IPS-15b (cell line): ENCODE measurements around the gene PGM3.
"Not testable (repeated sequence)": the region's sequence is repeated elsewhere in the genome, so short reads cannot be mapped to it uniquely, and the experiment has no call there.

Experiments
- H3K27me3 ChIP-seq: one replicate; pipeline ENCODE4 v1.6.1; 2013; ENCODE audit warnings: low read length; ENCODE audit not compliant: control insufficient read depth, insufficient read depth
- H3K36me3 ChIP-seq: one replicate; pipeline ENCODE4 v1.6.1; 2013; ENCODE audit warnings: low read length; ENCODE audit not compliant: control insufficient read depth, insufficient read depth
- H3K4me1 ChIP-seq: one replicate; pipeline ENCODE4 v1.6.1; 2013; ENCODE audit warnings: mild to moderate bottlenecking, low read length; ENCODE audit not compliant: control insufficient read depth, insufficient read depth
- H3K4me3 ChIP-seq: one replicate; pipeline ENCODE4 v1.5.1; 2013; ENCODE audit warnings: low read depth, low read length
- H3K9ac ChIP-seq: one replicate; pipeline ENCODE4 v1.6.1; 2013; ENCODE audit warnings: low read depth, mild to moderate bottlenecking, low read length
- H3K9me3 ChIP-seq: one replicate; pipeline ENCODE4 v1.6.1; 2013; ENCODE audit warnings: mild to moderate bottlenecking, low read length; ENCODE audit not compliant: control insufficient read depth, insufficient read depth

PGM3 gene

GRCh38 chr6:83199173-83199862 lies 6.3 kb upstream of the PGM3 start:
- Histone ChIP-seq H3K4me3 (no peak overlapping the region), H3K9ac (no peak overlapping the region)

DNA sequence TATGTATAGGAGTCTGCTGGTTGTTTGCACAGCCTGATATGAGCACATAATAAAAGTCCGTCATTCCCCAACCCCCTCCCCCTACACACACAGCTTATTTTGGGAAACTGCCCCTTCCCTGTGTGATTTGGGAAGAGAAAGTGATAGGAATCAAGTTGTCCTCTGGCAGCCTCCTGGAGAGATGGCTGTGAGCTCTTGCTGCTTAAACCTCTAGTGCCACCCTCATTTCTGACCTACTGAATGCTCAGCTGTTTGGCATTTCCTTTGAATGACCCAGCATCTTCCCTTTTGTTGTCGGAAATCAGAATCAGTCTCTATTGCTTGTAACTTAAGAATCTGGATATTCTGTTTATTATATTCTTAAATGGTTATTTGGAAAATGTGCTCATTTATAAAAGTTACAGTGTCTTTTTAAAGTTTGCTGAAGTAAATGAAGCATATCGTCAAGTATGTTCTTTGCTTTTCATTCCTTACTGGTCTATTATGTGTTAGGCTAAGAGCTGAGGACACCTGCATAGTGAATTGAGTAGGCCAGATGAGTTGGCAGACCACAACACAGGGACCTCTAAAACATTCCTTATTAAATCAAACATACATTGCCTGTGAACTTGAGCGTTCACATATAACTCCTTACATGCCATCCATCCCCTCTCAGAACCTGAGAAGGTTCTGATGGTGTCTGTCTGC lies 5.6 kb upstream of the PGM3 start:
- Histone ChIP-seq H3K27me3 (no peaks in the 10 kb centered on the region), H3K9ac (no peak overlapping the region), H3K36me3 (peaks cover 4% of the 10 kb centered on the region), H3K4me1 (no peaks in the 10 kb centered on the region), H3K4me3 (no peak overlapping the region), H3K9me3 (no peaks in the 10 kb centered on the region)

More at GRCh38 chr6:83199173-83199862, 6.3 kb upstream of the PGM3 start:
- peaks cover 4% of the 10 kb centered on the region for H3K36me3 ChIP-seq
- no peaks in the 10 kb centered on the region for H3K9me3 ChIP-seq
- no peaks in the 10 kb centered on the region for H3K27me3 ChIP-seq
- H3K4me1 ChIP-seq, result no peaks in the 10 kb centered on the region

GRCh38 chr6:83193747-83194566 lies 892 bp upstream of the PGM3 start:
- Histone ChIP-seq H3K27me3 (no peaks in the 10 kb centered on the region), H3K4me1 (no peaks in the 10 kb centered on the region), H3K36me3 (peaks cover 4% of the 10 kb centered on the region), H3K9ac (peak overlapping the region; percentile 37), H3K4me3 (peak overlapping the region; percentile 94), H3K9me3 (no peaks in the 10 kb centered on the region)

GRCh38 chr6:83192456-83192855 lies 609 bp downstream of the PGM3 start:
- peaks cover 5% of the 10 kb centered on the region for H3K36me3 ChIP-seq
- H3K4me1 ChIP-seq, result no peaks in the 10 kb centered on the region
- peak overlapping the region; percentile 94 for H3K9ac ChIP-seq
- H3K27me3 ChIP-seq, result no peaks in the 10 kb centered on the region
- peak overlapping the region; percentile 94 for H3K4me3 ChIP-seq
- no peaks in the 10 kb centered on the region for H3K9me3 ChIP-seq

DNA sequence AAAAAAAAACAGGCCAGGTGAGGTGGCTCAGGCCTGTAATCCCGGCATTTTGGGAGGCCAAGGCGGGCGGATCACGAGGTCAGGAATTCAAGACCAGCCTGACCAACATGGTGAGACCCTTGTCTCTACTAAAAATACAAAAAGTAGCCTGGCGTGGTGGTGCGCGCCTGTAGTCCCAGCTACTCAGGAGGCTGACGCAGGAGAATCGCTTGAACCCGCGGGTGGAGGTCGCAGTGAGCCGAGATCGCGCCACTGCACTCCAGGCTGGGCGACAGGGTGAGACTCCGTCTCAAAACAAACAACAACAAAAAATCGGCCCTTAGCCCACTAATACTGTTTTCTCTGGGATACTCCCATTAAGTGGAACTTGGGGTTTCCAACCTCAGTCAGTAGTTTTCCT lies 1.1 kb downstream of the PGM3 start:
- not testable (repeated sequence) for H3K36me3 ChIP-seq, H3K4me1 ChIP-seq, H3K9me3 ChIP-seq, H3K27me3 ChIP-seq
- H3K4me3 ChIP-seq, result peak overlapping the region; percentile 94
- peak overlapping the region; percentile 94 for H3K9ac ChIP-seq

GRCh38 chr6:83190626-83191025 lies 2.4 kb downstream of the PGM3 start:
- H3K9me3 ChIP-seq, result no peaks in the 10 kb centered on the region
- H3K9ac ChIP-seq, result no peak overlapping the region
- no peak overlapping the region for H3K4me3 ChIP-seq
- no peaks in the 10 kb centered on the region for H3K4me1 ChIP-seq
- peaks cover 12% of the 10 kb centered on the region for H3K36me3 ChIP-seq
- H3K27me3 ChIP-seq, result no peaks in the 10 kb centered on the region

- H3K9ac ChIP-seq, result no peak overlapping the region
- no peak overlapping the region for H3K4me3 ChIP-seq
- H3K4me1 ChIP-seq, result no peaks in the 10 kb centered on the region
- no peaks in the 10 kb centered on the region for H3K9me3 ChIP-seq
- peaks cover 12% of the 10 kb centered on the region for H3K36me3 ChIP-seq
- no peaks in the 10 kb centered on the region for H3K27me3 ChIP-seq
Measured at GRCh38 chr6:83188501-83188900, 4.6 kb downstream of the PGM3 start.

DNA sequence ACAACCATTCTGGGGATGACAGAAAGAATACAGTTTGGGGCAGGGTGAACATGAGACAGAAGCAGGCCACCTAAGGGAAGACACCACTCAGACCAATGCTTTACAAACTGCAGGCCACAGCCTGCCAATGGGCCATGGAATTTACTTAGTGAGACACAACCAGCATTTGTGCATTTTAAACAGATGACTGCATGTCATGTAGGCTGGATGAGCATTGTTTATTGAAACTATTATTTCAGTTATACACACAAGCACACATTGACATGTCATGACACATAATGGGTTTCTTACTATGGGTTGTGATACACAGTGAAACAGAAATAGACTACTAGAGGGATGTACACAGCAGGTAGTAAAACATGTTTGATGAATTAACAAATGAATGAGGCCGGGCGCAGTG lies 8.0 kb downstream of the PGM3 start:
- no peak overlapping the region for H3K4me3 ChIP-seq
- H3K27me3 ChIP-seq, result no peaks in the 10 kb centered on the region
- no peaks in the 10 kb centered on the region for H3K9me3 ChIP-seq
- no peaks in the 10 kb centered on the region for H3K4me1 ChIP-seq
- H3K36me3 ChIP-seq, result peaks cover 25% of the 10 kb centered on the region
- H3K9ac ChIP-seq, result no peak overlapping the region

DNA sequence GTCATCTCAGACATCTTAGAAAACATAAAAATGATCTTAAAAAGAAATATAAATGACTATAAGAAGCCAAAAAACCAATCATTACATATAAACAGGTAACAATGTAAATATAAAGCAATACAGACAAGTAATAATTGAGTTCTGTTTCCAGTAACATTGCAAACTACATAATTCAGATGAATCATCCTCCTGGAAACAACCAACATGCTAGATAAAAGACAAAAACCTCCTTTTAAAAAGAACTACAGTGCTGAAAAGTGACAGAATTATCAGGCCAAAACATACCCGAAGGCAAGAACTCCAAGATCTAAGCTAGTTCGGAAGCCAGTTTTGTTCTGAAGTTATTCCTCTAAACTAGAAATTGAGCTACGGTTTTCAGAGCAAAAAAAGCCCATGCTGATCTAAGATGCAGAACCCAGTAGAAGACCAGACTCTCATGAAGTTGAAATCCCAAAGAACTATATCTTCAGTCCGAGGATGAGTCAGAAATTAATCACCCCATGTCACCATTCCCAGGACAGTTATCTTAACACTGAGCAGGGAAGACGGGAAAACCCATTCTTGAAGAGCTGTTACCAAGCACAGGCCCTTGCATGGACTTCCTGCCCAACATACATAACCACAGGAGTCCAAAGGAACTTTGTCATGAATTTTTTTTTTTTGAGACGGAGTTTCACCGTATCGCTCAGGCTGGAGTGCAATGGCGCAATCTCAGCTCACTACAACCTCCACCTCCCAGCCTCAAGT lies 9.8 kb downstream of the PGM3 start:
- H3K9me3 ChIP-seq, result no peaks in the 10 kb centered on the region
- no peak overlapping the region for H3K9ac ChIP-seq
- H3K4me1 ChIP-seq, result no peaks in the 10 kb centered on the region
- peaks cover 21% of the 10 kb centered on the region for H3K36me3 ChIP-seq
- H3K27me3 ChIP-seq, result no peaks in the 10 kb centered on the region
- H3K4me3 ChIP-seq, result no peak overlapping the region

- Histone ChIP-seq H3K9ac (no peak overlapping the region), H3K4me3 (no peak overlapping the region), H3K36me3 (peaks cover 19% of the 10 kb centered on the region), H3K4me1 (no peaks in the 10 kb centered on the region), H3K9me3 (no peaks in the 10 kb centered on the region), H3K27me3 (no peaks in the 10 kb centered on the region)
Measured at GRCh38 chr6:83182114-83182513, 11.0 kb downstream of the PGM3 start.

DNA sequence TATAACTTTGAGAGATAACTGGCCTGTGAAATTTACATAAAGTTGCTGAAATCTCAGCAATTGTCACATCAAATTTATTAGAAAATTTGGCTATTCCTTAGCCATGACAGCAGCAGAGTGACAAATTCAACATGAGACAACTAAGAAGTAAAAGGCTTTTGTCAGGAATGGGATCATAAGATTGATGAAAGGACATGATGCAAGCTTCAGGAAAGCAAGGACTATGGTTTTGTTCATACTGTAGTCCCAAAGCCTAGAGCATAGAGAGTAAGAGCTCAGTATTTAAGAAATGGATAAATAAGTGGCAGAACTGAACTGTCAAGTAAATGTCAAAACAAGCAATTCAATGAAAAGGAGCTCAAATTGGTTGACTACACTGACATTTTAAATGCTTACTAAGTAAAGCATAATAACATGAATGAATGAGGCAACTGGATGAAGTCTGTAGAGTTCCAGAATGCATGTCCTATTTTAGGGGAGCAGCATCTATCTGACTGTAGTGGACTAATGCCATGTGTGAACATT lies 12.6 kb downstream of the PGM3 start:
- H3K9ac ChIP-seq, result no peak overlapping the region
- no peaks in the 10 kb centered on the region for H3K27me3 ChIP-seq
- no peak overlapping the region for H3K4me3 ChIP-seq
- H3K9me3 ChIP-seq, result no peaks in the 10 kb centered on the region
- H3K36me3 ChIP-seq, result peaks cover 13% of the 10 kb centered on the region
- no peaks in the 10 kb centered on the region for H3K4me1 ChIP-seq
